ENCODE results near the gene SURF1.

DNA sequence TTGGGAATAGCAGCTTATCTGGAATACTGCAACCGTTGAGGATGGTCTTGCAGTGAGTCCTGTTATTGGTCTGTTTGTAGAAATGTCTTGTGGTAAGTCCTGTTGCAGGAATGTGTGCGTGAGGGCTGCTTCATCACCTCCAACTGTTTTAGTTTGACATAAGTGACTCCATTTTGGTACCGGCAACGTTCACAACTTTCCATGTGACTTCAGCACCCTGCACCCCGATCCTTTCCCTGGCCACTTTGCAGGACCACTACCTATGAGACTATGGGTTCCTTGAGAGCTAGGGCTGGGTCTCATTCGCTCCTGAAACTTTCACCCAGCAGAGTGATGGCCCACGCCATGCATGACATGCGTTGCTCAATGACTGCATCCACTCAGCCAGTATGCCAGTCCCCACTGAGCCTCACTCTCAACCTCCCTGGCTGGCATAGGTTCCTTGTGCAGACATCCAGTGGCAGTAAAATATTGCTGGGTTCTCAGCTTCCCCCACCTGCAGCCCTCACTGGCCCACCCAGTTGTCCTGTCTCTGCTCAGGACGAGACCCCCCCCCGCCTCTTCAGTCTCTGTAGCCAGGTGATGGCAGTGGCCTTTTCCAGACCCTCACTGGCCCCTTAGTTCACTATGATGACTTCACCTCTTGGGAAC is 28.3 kb downstream of the SURF1 start:
- TF ChIP-seq, protein P1, sequence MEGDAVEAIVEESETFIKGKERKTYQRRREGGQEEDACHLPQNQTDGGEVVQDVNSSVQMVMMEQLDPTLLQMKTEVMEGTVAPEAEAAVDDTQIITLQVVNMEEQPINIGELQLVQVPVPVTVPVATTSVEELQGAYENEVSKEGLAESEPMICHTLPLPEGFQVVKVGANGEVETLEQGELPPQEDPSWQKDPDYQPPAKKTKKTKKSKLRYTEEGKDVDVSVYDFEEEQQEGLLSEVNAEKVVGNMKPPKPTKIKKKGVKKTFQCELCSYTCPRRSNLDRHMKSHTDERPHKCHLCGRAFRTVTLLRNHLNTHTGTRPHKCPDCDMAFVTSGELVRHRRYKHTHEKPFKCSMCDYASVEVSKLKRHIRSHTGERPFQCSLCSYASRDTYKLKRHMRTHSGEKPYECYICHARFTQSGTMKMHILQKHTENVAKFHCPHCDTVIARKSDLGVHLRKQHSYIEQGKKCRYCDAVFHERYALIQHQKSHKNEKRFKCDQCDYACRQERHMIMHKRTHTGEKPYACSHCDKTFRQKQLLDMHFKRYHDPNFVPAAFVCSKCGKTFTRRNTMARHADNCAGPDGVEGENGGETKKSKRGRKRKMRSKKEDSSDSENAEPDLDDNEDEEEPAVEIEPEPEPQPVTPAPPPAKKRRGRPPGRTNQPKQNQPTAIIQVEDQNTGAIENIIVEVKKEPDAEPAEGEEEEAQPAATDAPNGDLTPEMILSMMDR (IDR thresholded peaks at IDR 0.05; ENCODE audit: low read depth, low read length), result no peak
- TF ChIP-seq EZH2phosphoT487 (IDR thresholded peaks at IDR 0.05; ENCODE audit: low read depth), result no peak

All from OCI-LY3 (cell line).